BJ (cell line): ENCODE data around the gene APLN. TPM values are rescaled to one million over a fixed set of nuclear protein-coding genes. Genes with fewer than 3 reads are reported as not detected.
A peak's percentile ranks its signal among the peaks of the same experiment; 100 is the strongest.

Experiments
- CTCF ChIA-PET: fragments of 350-600 bp; formaldehyde crosslinking; extraction: SDS; loops from one replicate; lab custom pipeline; 2021; ENCODE audit warnings: antibody characterized with exemption, inconsistent platforms; lab: Yijun Ruan, JAX
- POLR2A ChIA-PET: fragments of 300-600 bp; sonication (Branson Sonifier 250); formaldehyde crosslinking; extraction: SDS; loops from one replicate; lab custom pipeline; 2021; ENCODE audit warnings: antibody characterized with exemption; lab: Charles Lee
- DNase-seq: peaks from one replicate; pipeline ENCODE4 v3.0.0-alpha.2; 2011; ENCODE audit warnings: low read depth
- H3K27me3 ChIP-seq: 2 replicates; pipeline ENCODE4 v1.6.0; 2011; ENCODE audit warnings: low read length; ENCODE audit not compliant: control insufficient read depth, insufficient read depth
- H3K36me3 ChIP-seq: 2 replicates; pipeline ENCODE4 v1.5.1; 2011; ENCODE audit warnings: low read length; ENCODE audit not compliant: control insufficient read depth, insufficient read depth
- H3K4me3 ChIP-seq: 2 replicates; pipeline ENCODE4 v1.5.1; 2011; ENCODE audit warnings: low read depth, mild to moderate bottlenecking, control low read depth, low read length
- polyA plus RNA-seq: library from polyadenylated mRNA; depleted of rRNA; stranded (reverse); fragments of >200 nt; gene quantifications from 2 replicates; pipeline ENCODE4 v1.2.3, GENCODE V29; 2011
- TF ChIP-seq, protein P1 (sequence below): IDR thresholded peaks from 2 replicates; pipeline ENCODE4 v1.5.1; 2011; ENCODE audit warnings: low read depth, mild to moderate bottlenecking, control low read depth, inconsistent platforms, low read length, moderate library complexity; ENCODE audit not compliant: insufficient read depth

The APLN gene
- polyA plus RNA-seq, 1 experiment: 0.11 TPM

DNA sequence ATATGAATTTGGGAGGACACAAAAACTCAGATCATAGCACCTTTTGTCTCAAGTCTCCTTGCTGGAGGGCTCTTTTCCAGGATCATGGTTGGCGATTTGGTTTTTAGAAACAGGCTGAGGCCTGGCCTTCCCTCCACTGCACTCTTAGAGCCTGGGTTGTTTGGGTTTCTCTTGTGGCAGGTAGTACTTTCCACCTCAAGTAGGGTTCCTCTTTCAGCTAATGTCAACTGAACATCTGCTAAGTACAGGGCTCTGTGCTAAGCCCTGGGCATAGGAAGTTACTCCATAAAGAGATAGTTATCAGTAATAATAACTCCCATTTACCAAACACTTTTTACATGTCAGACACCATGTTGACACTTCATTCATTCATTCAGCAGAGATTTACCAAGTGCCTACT, 28.2 kb upstream of the APLN start:
- ChIA-PET POLR2A (no interaction called here), CTCF (no interaction called here)

DNA sequence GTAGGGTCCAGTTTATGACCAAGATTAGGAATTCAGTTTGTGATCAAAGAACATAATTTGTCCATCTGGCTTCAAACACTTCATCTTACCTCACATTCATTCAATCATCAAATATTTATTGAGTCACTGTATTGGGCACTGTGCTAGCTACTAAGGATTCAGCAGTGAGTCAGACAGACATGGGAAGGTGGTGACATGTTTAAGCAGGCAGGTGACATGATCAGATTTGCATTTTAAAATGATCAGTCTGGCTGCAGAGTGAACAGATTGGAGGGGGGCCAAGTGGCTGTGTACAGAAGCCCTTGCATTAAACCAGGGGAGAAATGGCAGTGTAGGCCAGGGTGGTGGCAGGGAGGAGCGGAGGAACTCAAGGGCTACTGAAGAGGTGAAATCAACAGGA, 25.1 kb upstream of the APLN start:
- Histone ChIP-seq H3K36me3 (no peaks in the 10 kb centered on the region), H3K27me3 (no peaks in the 10 kb centered on the region), H3K4me3 (no peak overlapping the region)
- CTCF ChIA-PET: interaction anchor here (1.3 kb wide), 1 partner anchor 11 kb away, joined by 3 read pairs; no protein-coding TSS in a partner anchor
- POLR2A ChIA-PET: no interaction called here
- TF ChIP-seq, protein P1, sequence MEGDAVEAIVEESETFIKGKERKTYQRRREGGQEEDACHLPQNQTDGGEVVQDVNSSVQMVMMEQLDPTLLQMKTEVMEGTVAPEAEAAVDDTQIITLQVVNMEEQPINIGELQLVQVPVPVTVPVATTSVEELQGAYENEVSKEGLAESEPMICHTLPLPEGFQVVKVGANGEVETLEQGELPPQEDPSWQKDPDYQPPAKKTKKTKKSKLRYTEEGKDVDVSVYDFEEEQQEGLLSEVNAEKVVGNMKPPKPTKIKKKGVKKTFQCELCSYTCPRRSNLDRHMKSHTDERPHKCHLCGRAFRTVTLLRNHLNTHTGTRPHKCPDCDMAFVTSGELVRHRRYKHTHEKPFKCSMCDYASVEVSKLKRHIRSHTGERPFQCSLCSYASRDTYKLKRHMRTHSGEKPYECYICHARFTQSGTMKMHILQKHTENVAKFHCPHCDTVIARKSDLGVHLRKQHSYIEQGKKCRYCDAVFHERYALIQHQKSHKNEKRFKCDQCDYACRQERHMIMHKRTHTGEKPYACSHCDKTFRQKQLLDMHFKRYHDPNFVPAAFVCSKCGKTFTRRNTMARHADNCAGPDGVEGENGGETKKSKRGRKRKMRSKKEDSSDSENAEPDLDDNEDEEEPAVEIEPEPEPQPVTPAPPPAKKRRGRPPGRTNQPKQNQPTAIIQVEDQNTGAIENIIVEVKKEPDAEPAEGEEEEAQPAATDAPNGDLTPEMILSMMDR: no peak
- DNase-seq: no peak

More for the DNA sequence above, 28.2 kb upstream of the APLN start:
- Histone ChIP-seq H3K36me3 (no peaks in the 10 kb centered on the region), H3K4me3 (no peak overlapping the region), H3K27me3 (no peaks in the 10 kb centered on the region)
- TF ChIP-seq, protein P1: no peak
- DNase-seq: no peak

DNA sequence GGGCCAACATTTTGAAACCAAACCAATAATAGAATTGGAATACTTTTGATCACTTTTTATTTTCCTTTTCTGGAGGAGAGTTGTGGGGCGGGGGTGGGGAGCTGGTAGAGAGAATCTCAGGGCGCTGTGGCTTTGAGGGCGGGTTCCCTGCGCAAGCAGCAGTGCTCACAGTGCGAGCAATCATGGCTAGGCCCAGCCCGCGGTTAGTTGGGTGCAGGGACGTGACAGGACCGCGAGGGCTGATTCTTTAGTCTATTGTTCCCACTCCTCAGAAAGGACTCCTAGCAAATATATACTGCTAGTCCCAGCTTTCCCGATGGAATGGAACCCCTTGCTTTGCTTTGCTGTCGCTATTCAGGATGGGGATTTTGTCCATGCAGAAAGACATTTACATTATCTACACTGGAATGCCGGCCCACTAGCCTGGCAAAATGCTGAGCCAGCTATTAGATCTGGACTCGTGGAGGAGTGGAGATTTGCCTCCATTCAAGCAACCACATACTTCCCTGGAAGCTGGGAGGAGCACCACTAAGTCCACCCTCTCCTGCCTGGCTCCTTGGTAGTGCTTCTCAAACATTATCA, 23.9 kb upstream of the APLN start:
- Histone ChIP-seq H3K27me3 (no peaks in the 10 kb centered on the region), H3K4me3 (peak overlapping the region; percentile 33), H3K36me3 (no peaks in the 10 kb centered on the region)
- TF ChIP-seq, protein P1: no peak
- POLR2A ChIA-PET: no interaction called here
- no peak for DNase-seq
- CTCF ChIA-PET: interaction anchor here (1.3 kb wide), 1 partner anchor 12 kb away, joined by 3 read pairs; no protein-coding TSS in a partner anchor

DNA sequence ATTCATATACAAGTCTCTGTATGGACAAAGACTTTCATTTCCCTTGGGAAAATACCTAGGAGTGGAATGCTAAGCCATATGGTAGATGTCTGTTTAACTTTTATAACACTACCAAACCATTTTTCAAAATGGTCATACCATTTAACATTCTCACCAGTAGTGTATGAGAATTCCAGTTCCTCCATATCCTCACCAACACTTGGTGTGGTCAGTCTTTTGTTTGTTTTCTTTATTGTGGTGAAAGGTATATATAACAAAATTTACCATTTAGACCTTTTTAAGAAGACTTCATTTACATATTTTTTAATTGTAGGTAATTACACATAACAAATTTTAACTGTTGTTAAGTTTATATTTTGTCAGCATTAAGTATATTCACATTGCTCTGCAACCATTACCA, 12.7 kb upstream of the APLN start:
- H3K4me3 ChIP-seq: no peak overlapping the region
- ChIA-PET CTCF (no interaction called here), POLR2A (no interaction called here)
- no peaks in the 10 kb centered on the region for H3K27me3 ChIP-seq
- no peaks in the 10 kb centered on the region for H3K36me3 ChIP-seq
- no peak for DNase-seq
- TF ChIP-seq, protein P1: no peak

DNA sequence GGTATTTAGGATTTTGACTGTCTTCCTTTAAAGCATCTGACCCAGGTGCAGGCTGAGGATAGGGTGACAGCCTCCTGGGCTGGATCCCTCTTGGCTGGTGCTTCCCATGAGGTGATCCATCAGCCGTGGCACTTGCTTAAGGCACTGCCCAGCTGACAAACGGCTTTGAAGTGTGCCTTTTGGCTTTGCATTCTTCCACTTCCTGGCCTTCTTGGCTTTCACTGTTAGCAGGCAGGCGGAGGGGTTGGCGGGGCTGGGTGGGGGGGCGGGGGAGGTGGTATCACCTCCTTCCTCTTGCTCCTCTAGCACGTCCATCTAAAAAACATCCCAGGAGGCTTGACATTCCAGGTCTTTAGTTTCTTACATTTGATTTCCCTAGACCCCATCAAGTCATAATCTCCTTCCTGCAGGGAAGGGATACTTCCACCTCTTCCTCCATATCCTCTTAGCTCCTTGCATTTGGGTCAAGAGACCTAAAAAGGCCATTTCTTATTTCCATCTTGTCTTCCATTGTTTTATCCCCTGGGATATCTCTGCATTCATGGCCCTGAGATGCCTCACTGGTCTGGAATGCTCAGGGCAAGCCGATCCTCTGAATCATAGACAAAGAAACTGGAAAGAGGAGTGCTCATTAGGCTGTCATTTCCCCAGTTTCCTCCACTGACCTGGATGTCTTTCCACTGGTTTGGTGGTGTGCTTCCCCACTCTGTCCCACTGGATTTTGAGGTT, 11.3 kb upstream of the APLN start:
- Histone ChIP-seq H3K36me3 (no peaks in the 10 kb centered on the region), H3K27me3 (no peaks in the 10 kb centered on the region), H3K4me3 (no peak overlapping the region)
- ChIA-PET POLR2A (no interaction called here), CTCF (interaction anchor here (1.4 kb wide), 1 partner anchor 12 kb away, joined by 3 read pairs; the partner anchor contains the start of gene APLN)
- peak; percentile 21 for DNase-seq
- TF ChIP-seq, protein P1: no peak
